ENCODE results near the gene RBMXL2. TPM values are rescaled to one million over a fixed set of nuclear protein-coding genes. Genes with fewer than 3 reads are reported as not detected.

The RBMXL2 gene
- total and polyA plus RNA-seq, 12 donors = not detected

DNA sequence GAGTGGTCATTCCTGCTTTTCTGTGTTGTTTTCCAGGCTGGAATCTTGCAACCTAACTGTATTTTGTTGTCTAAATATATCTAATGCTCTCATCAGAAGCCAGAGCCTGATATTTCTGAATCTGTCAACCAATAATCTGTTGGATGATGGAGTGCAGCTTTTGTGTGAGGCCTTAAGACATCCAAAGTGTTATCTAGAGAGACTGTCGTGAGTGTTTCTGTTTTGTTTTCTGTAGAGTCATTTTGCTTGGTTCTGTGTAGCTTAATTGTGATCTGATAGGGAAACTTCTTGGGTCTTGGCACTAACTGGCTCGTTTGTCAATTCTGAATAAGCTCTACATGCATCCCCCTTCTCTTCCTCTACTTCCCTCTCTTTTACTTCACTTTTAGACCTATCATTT is 31.2 kb upstream of the RBMXL2 start:
- intact Hi-C loops (cut with DNase I) = no loop called here
- ATAC-seq = peak in 1 of 8 donors; percentile 38
- TF ChIP-seq, protein P1, sequence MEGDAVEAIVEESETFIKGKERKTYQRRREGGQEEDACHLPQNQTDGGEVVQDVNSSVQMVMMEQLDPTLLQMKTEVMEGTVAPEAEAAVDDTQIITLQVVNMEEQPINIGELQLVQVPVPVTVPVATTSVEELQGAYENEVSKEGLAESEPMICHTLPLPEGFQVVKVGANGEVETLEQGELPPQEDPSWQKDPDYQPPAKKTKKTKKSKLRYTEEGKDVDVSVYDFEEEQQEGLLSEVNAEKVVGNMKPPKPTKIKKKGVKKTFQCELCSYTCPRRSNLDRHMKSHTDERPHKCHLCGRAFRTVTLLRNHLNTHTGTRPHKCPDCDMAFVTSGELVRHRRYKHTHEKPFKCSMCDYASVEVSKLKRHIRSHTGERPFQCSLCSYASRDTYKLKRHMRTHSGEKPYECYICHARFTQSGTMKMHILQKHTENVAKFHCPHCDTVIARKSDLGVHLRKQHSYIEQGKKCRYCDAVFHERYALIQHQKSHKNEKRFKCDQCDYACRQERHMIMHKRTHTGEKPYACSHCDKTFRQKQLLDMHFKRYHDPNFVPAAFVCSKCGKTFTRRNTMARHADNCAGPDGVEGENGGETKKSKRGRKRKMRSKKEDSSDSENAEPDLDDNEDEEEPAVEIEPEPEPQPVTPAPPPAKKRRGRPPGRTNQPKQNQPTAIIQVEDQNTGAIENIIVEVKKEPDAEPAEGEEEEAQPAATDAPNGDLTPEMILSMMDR (IDR thresholded peaks at IDR 0.05) = no peak
- DNase-seq = no peak
- Histone ChIP-seq H3K27me3 (no peaks in the 10 kb centered on the region), H3K36me3 (no peaks in the 10 kb centered on the region), H3K27ac (peak overlapping the region in 3 of 10 donors; percentile 3 to 30 (median 14)), H3K9me3 (no peaks in the 10 kb centered on the region), H3K4me1 (peaks cover 0 to 14% (median 6%) of the 10 kb centered on the region in 9 donors), H3K4me3 (no peak overlapping the region)
- 15 to 18% methylated on average over 2 of the region's 2 CpGs for WGBS, 2 donors

DNA sequence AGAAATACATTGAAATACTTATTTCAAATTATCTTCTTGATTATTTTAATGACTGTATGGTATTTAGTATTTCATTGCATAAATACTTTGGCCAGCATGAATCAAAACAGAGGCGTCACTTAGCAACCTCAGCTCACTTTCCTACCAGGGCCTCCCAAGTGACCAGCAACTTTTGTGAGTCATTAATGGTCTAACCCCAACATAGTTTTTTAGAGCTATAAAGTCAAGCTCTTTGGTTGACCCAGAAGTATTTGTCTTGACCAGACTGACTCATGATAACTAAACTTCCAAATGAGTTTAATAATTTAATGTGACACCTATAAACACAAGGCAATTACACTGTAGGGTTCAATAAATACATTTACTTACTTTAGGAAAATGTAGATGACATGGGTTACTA is 27.9 kb upstream of the RBMXL2 start:
- H3K27me3 ChIP-seq = no peaks in the 10 kb centered on the region
- 70 to 71% methylated on average over 1 of the region's 1 CpG for whole genome bisulfite sequencing, 2 donors
- H3K4me1 ChIP-seq = peaks cover 0 to 14% (median 6%) of the 10 kb centered on the region in 9 donors
- H3K9me3 ChIP-seq = no peaks in the 10 kb centered on the region
- no peaks in the 10 kb centered on the region for H3K36me3 ChIP-seq
- ATAC-seq (peak in 4 of 8 donors; percentile 35 to 85 (median 60)), DNase-seq (no peak)
- H3K4me3 ChIP-seq = no peak overlapping the region
- TF ChIP-seq, protein P1 (IDR thresholded peaks at IDR 0.05) = no peak
- intact Hi-C loops (cut with DNase I) = no loop called here
- no peak overlapping the region for H3K27ac ChIP-seq

DNA sequence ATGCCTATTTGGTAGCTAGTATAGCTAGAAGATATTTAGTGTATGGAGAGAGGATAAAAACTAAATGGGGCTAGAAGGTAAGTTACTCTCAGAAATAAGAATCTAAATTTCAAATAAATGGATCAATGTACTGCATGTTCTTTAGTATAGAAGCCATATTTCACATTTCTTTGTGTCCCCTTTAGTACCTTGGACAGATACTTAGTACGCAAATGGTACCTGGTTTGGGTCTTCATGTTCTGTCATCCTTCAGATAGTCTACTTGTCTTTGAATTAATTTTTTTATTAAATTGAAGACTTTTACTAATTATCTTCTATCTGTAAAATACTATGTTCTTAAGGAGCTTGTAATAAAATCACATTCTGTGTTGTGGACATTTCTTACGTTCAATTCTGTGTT is 26.3 kb upstream of the RBMXL2 start:
- H3K4me3 ChIP-seq = no peak overlapping the region
- DNase-seq (no peak), ATAC-seq (no peak)
- TF ChIP-seq, protein P1 (IDR thresholded peaks at IDR 0.05) = no peak
- H3K27ac ChIP-seq = no peak overlapping the region
- peaks cover 0 to 9% (median 5%) of the 10 kb centered on the region in 9 donors for H3K4me1 ChIP-seq
- WGBS, 2 donors = 87 to 91% methylated on average over 2 of the region's 2 CpGs
- intact Hi-C loops (cut with DNase I) = no loop called here
- no peaks in the 10 kb centered on the region for H3K36me3 ChIP-seq
- peaks cover 0 to 4% (median 0%) of the 10 kb centered on the region in 11 donors for H3K9me3 ChIP-seq
- no peaks in the 10 kb centered on the region for H3K27me3 ChIP-seq

GRCh38 chr11:7072401-7073028 is 16.3 kb upstream of the RBMXL2 start:
- Histone ChIP-seq H3K36me3 (no peaks in the 10 kb centered on the region), H3K4me1 (no peaks in the 10 kb centered on the region), H3K27ac (no peak overlapping the region), H3K27me3 (peaks cover 0 to 6% (median 0%) of the 10 kb centered on the region in 7 donors), H3K4me3 (no peak overlapping the region), H3K9me3 (no peaks in the 10 kb centered on the region)
- intact Hi-C loops (cut with DNase I) = no loop called here
- 61 to 64% methylated on average over 4 of the region's 4 CpGs for WGBS, 2 donors
- TF ChIP-seq, protein P1 (IDR thresholded peaks at IDR 0.05) = no peak
- no peak for DNase-seq
- ATAC-seq = no peak
